Esophagus squamous epithelium (tissue), 5 donors: ENCODE measurements around the gene RAB4B. TPM values are rescaled to one million over a fixed set of nuclear protein-coding genes. Genes with fewer than 3 reads are reported as not detected.

ENCODE experiments used
- DNase-seq: peaks from one replicate; lab custom pipeline; 2025; lab: John Stamatoyannopoulos, UW
- H3K27ac ChIP-seq, 4 donors: fragments of 200-600 bp; sonication (generic); one replicate each; pipeline ENCODE4 v1.5.1; 2016 to 2019; ENCODE audit warnings: mild to moderate bottlenecking in 1 of 4
- H3K27me3 ChIP-seq, 4 donors: fragments of 200-600 bp; sonication (generic); 1 replicate in 3 of 4; 2 replicates in 1 of 4; pipeline versions ENCODE4 v1.5.1 to v1.6.0; 2017 to 2021; ENCODE audit warnings: antibody characterized with exemption in 1 of 4
- H3K36me3 ChIP-seq, 3 donors: fragments of 200-600 bp; sonication (generic); one replicate each; pipeline ENCODE4 v1.5.1; 2016 to 2019
- H3K4me1 ChIP-seq, 3 donors: fragments of 200-600 bp; sonication (generic); one replicate each; pipeline ENCODE4 v1.5.1; 2017 to 2019
- H3K4me3 ChIP-seq, 4 donors: fragments of 200-600 bp; sonication (generic); 1 replicate in 3 of 4; 2 replicates in 1 of 4; pipeline ENCODE4 v1.5.1; 2016 to 2019; ENCODE audit warnings: mild to moderate bottlenecking in 2 of 4, moderate library complexity in 1 of 4
- H3K9me3 ChIP-seq, 3 donors: fragments of 200-600 bp; sonication (generic); one replicate each; pipeline ENCODE4 v1.5.1; 2016 to 2019
- POLR2A ChIP-seq, 4 donors: fragments of 450-650 bp; IDR thresholded peaks; one replicate each; pipeline ENCODE4 v1.6.1; 2017; ENCODE audit warnings: antibody characterized with exemption in 4 of 4, mild to moderate bottlenecking in 4 of 4, moderate library complexity in 3 of 4
- WGBS, 2 donors: methylation state at CpG; one replicate each; pipeline ENCODE4 v1.1.5; 2018; 5-methylcytosine and 5-hydroxymethylcytosine counted together
- intact Hi-C: fragments of 100-400 bp; cut with DNase I; formaldehyde crosslinking; loops from one replicate; pipeline ENCODE4 v1.15.0; 2022
- total RNA-seq, 4 donors: library from RNA; depleted of rRNA; stranded (reverse); fragments of >200 nt; gene quantifications; one replicate each; pipeline ENCODE4 v1.1.0, GENCODE V29; 2016
- TF ChIP-seq, protein P1 (sequence below), 6 experiments: fragments of 450-650 bp in 4 of 6; fragments of 200-600 bp in 2 of 6; sonication (generic) in 2 of 6; IDR thresholded peaks; one replicate each; pipeline ENCODE4 v1.5.1; 2016 to 2019; ENCODE audit warnings: antibody characterized with exemption in 6 of 6, mild to moderate bottlenecking in 4 of 6, moderate library complexity in 4 of 6
- donor health status: DM: yes; HTN: yes; CAD: no.

Gene RAB4B
- total RNA-seq, 4 donors from 2014 or later, result 15.2 to 37.0 (median 20.5) TPM

DNA sequence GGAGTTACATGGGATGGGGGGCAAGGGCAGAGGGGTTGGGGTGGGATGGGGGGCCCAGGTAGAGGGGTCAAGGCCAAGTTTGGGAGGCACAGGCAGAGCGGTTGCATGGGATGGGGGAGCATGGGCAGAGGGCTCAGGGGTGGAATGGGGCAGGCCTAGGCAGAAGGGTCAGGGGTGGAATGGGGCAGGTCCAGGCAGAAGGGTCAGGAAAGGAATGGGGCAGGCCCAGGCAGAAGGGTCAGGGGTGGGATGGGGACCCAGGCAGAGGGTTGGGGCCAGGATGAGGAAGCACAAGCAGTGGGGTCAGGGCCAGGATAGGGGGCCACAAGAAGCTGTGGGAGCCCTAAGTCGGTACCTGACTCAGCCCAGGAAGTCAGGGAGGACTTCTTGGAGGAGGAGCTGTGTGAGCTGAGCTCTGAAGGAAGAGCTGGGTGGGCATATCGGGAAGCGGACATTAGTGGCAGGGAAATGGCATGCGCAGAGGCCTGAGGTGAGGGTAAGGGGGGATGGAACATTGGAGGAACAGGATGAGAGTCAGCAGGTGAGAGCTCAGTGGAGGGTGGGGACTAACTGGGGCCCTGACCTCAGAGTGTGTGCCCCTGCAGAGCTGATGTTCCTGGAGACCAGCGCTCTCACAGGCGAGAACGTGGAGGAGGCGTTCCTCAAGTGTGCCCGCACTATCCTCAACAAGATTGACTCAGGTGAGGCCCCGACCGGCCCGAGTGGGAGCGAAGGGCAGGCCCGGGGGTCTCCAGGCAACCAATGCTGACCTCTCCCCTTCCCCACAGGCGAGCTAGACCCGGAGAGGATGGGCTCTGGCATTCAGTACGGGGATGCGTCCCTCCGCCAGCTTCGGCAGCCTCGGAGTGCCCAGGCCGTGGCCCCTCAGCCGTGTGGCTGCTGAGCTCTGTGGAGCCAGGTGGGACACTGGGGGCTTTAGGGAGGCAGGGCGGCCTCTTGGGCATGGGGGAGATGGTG, 8.3 kb downstream of the RAB4B start:
- Histone ChIP-seq H3K27me3 (no peaks in the 10 kb centered on the region), H3K27ac (no peak overlapping the region), H3K36me3 (peaks cover 0 to 81% (median 0%) of the 10 kb centered on the region in 3 donors), H3K4me3 (no peak overlapping the region), H3K9me3 (no peaks in the 10 kb centered on the region), H3K4me1 (no peaks in the 10 kb centered on the region)
- TF ChIP-seq, protein P1, sequence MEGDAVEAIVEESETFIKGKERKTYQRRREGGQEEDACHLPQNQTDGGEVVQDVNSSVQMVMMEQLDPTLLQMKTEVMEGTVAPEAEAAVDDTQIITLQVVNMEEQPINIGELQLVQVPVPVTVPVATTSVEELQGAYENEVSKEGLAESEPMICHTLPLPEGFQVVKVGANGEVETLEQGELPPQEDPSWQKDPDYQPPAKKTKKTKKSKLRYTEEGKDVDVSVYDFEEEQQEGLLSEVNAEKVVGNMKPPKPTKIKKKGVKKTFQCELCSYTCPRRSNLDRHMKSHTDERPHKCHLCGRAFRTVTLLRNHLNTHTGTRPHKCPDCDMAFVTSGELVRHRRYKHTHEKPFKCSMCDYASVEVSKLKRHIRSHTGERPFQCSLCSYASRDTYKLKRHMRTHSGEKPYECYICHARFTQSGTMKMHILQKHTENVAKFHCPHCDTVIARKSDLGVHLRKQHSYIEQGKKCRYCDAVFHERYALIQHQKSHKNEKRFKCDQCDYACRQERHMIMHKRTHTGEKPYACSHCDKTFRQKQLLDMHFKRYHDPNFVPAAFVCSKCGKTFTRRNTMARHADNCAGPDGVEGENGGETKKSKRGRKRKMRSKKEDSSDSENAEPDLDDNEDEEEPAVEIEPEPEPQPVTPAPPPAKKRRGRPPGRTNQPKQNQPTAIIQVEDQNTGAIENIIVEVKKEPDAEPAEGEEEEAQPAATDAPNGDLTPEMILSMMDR (IDR thresholded peaks at IDR 0.05), result no peak
- TF ChIP-seq POLR2A (IDR thresholded peaks at IDR 0.05), result no peak
- DNase-seq, result no peak
- WGBS, 2 donors, result 91 to 96% methylated on average over 8 to 22 of the region's 25 CpGs
- intact Hi-C loops, result no loop called here

DNA sequence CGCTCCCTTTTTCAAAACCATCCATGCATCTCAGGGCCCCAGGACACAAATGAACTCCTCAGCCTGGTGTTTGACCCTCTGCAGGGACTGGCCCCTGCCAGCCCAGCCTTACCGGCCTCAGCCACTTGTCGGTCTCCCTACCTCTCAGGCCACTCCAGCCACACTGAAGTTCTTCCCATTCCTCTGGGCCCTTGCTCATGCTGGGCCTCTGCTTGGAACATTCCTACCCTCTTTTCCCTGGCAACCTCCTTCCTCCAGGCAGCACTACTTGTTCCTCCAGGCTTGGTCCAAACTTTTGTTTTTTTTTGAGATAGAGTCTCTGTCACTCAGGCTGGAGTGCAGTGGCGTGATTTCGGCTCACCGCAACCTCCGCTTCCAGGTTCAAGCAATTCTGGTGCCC, 13.3 kb downstream of the RAB4B start:
- Histone ChIP-seq H3K27me3 (no peaks in the 10 kb centered on the region), H3K36me3 (peaks cover 0 to 56% (median 3%) of the 10 kb centered on the region in 3 donors), H3K4me3 (no peak overlapping the region), H3K9me3 (no peaks in the 10 kb centered on the region), H3K4me1 (peaks cover 0 to 17% (median 0%) of the 10 kb centered on the region in 3 donors), H3K27ac (no peak overlapping the region)
- 81 to 87% methylated on average over 7 of the region's 7 CpGs for WGBS, 2 donors
- TF ChIP-seq POLR2A (IDR thresholded peaks at IDR 0.05), result no peak
- TF ChIP-seq, protein P1 (IDR thresholded peaks at IDR 0.05), result no peak
- no peak for DNase-seq
- intact Hi-C loops, result no loop called here

DNA sequence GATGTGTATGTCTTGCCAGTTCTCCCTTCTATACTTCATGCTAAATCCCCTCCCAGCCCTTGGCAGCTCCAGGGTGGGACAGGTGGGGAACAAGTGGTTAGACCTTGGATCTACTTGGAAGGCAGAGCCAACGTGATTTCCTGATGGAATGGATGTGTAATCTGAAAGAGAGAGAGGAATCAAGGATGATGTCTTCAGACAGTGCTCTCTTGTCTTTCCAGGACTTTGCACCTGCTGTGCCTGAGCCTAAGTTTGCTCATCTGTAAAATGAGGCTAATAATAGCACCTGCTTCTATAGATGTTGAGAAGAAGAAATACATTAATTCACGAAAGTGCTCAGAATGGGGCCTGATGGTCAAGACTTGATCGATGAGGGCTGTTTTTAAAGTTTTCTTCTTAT, 13.9 kb downstream of the RAB4B start:
- Histone ChIP-seq H3K9me3 (no peaks in the 10 kb centered on the region), H3K4me1 (peaks cover 0 to 17% (median 0%) of the 10 kb centered on the region in 3 donors)

DNA sequence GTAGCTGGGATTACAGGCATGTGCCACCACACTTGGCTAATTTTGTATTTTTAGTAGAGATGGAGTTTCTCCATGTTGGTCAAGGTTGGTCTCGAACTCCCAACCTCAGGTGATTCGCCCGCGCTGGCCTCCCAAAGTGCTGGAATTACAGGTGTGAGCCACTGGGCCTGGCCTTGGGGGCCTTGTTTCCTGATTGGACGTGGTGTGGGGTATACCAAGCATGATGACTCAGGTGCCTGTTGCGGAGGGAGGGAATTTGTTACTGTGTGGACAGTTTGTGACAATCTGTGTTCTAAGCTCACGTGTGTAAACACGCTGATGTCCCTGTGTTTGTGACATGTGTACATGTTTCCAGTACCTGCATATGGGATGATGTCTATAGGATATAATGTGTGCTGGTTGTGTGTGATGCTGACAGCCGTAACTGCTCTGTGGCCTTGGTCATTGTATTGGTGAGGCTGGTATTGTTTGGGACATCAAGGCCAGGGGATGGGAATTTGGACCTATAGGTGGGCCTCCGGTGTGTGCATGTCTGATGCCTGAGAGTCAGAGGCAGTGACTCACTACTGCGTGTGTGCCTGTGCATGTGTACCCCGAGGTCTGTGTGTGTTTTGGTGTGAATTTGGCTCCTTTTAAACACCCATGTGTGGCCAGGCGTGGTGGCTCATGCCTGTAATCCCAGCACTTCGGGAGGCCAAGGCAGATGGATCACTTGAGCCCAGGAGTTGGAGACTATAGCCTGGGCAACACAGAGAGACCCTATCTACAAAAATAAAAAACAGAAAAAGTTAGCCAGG, 19.3 kb downstream of the RAB4B start:
- Histone ChIP-seq H3K4me3 (peak overlapping the region in 1 of 4 donors; percentile 99), H3K27ac (peak overlapping the region; percentile 94 to 98 (median 96)), H3K36me3 (peaks cover 11 to 27% (median 16%) of the 10 kb centered on the region in 3 donors), H3K4me1 (peaks cover 24 to 44% (median 34%) of the 10 kb centered on the region in 3 donors), H3K27me3 (no peaks in the 10 kb centered on the region), H3K9me3 (no peaks in the 10 kb centered on the region)
- DNase-seq, result no peak
- intact Hi-C loops, result no loop called here
- TF ChIP-seq, protein P1 (IDR thresholded peaks at IDR 0.05), result no peak
- TF ChIP-seq POLR2A (IDR thresholded peaks at IDR 0.05), result no peak
- whole genome bisulfite sequencing, 2 donors, result 89 to 91% methylated on average over 8 to 12 of the region's 14 CpGs

More for the DNA sequence above, 13.9 kb downstream of the RAB4B start:
- intact Hi-C loops, result no loop called here
- WGBS, 2 donors, result 46 to 54% methylated on average over 3 of the region's 3 CpGs
- no peak for TF ChIP-seq POLR2A (IDR thresholded peaks at IDR 0.05)
- TF ChIP-seq, protein P1 (IDR thresholded peaks at IDR 0.05), result no peak
- Histone ChIP-seq H3K27me3 (no peaks in the 10 kb centered on the region), H3K4me3 (no peak overlapping the region), H3K27ac (peak overlapping the region in 3 of 4 donors; percentile 14 to 68 (median 68)), H3K36me3 (peaks cover 0 to 51% (median 6%) of the 10 kb centered on the region in 3 donors)
- no peak for DNase-seq
